Heart left ventricle (tissue), 16 donors: ENCODE results near the gene DTNA. TPM values are rescaled to one million over a fixed set of nuclear protein-coding genes. Genes with fewer than 3 reads are reported as not detected.

Experiments used
- ATAC-seq, 4 donors: fragments of 200-7000 bp; cut with Tn5 transposase; one replicate each; pipeline ENCODE4 v1.9.1; 2020 to 2022; ENCODE audit warnings: moderate library complexity in 4 of 4, mild to moderate bottlenecking in 3 of 4, moderate number of reproducible peaks in 1 of 4
- DNase-seq, 5 donors: peaks; one replicate each; pipeline ENCODE4 v3.0.0-alpha.2; 2020
- H3K27ac ChIP-seq, 12 donors: fragments of 200-600 bp; sonication (generic) in 4 of 12; one replicate each; pipeline versions ENCODE4 v1.5.0 to v1.8.0; 2016 to 2022; ENCODE audit warnings: mild to moderate bottlenecking in 2 of 12
- H3K27me3 ChIP-seq, 9 donors: fragments of 200-600 bp; sonication (generic) in 2 of 9; one replicate each; pipeline versions ENCODE4 v1.5.1 to v1.8.0; 2016 to 2022; ENCODE audit warnings: mild to moderate bottlenecking in 3 of 9
- H3K36me3 ChIP-seq, 9 donors: fragments of 200-600 bp; sonication (generic) in 2 of 9; one replicate each; pipeline versions ENCODE4 v1.5.0 to v1.8.0; 2018 to 2022; ENCODE audit warnings: mild to moderate bottlenecking in 2 of 9
- H3K4me1 ChIP-seq, 12 donors: fragments of 200-600 bp; sonication (generic) in 4 of 12; one replicate each; pipeline versions ENCODE4 v1.5.0 to v1.8.0; 2016 to 2022; ENCODE audit warnings: mild to moderate bottlenecking in 3 of 12
- H3K4me3 ChIP-seq, 12 donors: fragments of 200-600 bp; sonication (generic) in 4 of 12; one replicate each; pipeline versions ENCODE4 v1.5.0 to v1.8.0; 2017 to 2022; ENCODE audit warnings: mild to moderate bottlenecking in 9 of 12, moderate library complexity in 4 of 12
- H3K9me3 ChIP-seq, 12 donors: fragments of 200-600 bp; sonication (generic) in 4 of 12; one replicate each; pipeline versions ENCODE4 v1.5.0 to v1.8.0; 2016 to 2022; ENCODE audit warnings: mild to moderate bottlenecking in 1 of 12
- POLR2A ChIP-seq, 2 donors: fragments of 450-650 bp; IDR thresholded peaks; one replicate each; pipeline ENCODE4 v1.6.1; 2017; ENCODE audit warnings: antibody characterized with exemption in 2 of 2, mild to moderate bottlenecking in 2 of 2, moderate library complexity in 2 of 2
- WGBS, 4 donors: extraction: QIAGEN DNeasy Blood & Tissue Kit in 2 of 4; methylation state at CpG; one replicate each; pipeline versions ENCODE4 v1.1.5 to v1.1.7; 2013 to 2018; 5-methylcytosine and 5-hydroxymethylcytosine counted together
- intact Hi-C, 10 donors: fragments of 100-400 bp; cut with DNase I; formaldehyde crosslinking; loops; one replicate each; pipeline versions ENCODE4 v1.11.1 to v1.14.2; 2022
- polyA plus RNA-seq, 2 donors: library from polyadenylated mRNA; stranded (reverse); fragments of 200-250 nt; gene quantifications; one replicate each; pipeline ENCODE4 v1.2.3, GENCODE V29; 2013
- total RNA-seq, 9 donors: library from RNA; depleted of rRNA in 2 of 9; stranded (reverse); fragments of >200 nt in 2 of 9; fragmentation: NEBNext Ultra II Directional in 3 of 9; extraction: Animal tissue kit (Norgen Biotek cat#: 25700) in 3 of 9; gene quantifications; one replicate each; pipeline versions ENCODE4 v1.1.0 to v1.2.4, GENCODE V29; 2016 to 2023
- TF ChIP-seq, protein P1 (sequence below), 12 donors: fragments of 200-600 bp; sonication (generic) in 4 of 12; IDR thresholded peaks; one replicate each; pipeline versions ENCODE4 v1.5.0 to v1.8.0; 2018 to 2022; ENCODE audit warnings: antibody characterized with exemption in 12 of 12, mild to moderate bottlenecking in 5 of 12
- donor health status: ischemic (EF 13 %, LVEDD 7.1; RV severe dilation, severe dysfunction).
- donor health status: healthy with polysubstance abuse.
- donor health status: DM: no; HTN: yes; CAD: no.
- donor health status: DM: no; HTN: no; CAD: no.
- donor health status: ischemic (EF 25% LVEDD 6.9; RV normal size, moderate dysfunction).
- donor health status: ischemic (EF 25% LVEDD 5.7; RV mildly dilated, moderate dysfunction).
- donor health status: healthy.
- donor health status: DM: yes; HTN: yes; CAD: no.
- donor health status: ischemic (EF 35%, LVEDD 5.7; RV mildly dilated, moderate dysfunction).
- donor health status: nonischemic (EF 11% LVEDD 7.7; RV severe dilation, severe dysfunction).
- donor health status: DM: yes; HTN: yes; CAD: no.
- donor health status: PGD.
- donor health status: ischemic (EF 29% LVEDD 5.4; RV normal size, mild dysfunction).
- donor health status: nonischemic (EF 23%, LVEDD 6.1; RV moderate dilation, normal function).

DTNA gene
- total and polyA plus RNA-seq, 11 donors = 92.6 to 220 (median 181) TPM

DNA sequence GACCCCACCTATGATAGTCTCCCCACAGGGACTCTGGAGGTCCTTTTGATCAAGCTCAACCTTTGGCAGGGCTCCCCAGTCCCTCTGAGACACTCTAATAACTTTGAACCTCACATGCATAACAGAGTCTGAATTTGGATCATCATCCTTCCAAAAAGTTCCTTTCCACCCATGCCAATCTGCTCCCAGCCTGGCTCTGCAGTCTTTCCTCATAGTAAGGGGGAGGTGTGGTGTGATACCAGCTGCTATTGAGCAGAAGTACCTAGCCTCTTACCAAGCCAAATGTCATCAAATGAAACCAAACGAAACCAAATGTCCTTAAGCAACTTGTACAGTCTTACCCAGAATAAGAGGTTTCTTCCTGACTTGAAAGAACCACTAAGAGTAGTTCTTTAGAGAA is 36.5 kb downstream of the DTNA start:
- H3K9me3 ChIP-seq = peaks cover 0 to 4% (median 0%) of the 10 kb centered on the region in 12 donors
- H3K27ac ChIP-seq = no peak overlapping the region

DNA sequence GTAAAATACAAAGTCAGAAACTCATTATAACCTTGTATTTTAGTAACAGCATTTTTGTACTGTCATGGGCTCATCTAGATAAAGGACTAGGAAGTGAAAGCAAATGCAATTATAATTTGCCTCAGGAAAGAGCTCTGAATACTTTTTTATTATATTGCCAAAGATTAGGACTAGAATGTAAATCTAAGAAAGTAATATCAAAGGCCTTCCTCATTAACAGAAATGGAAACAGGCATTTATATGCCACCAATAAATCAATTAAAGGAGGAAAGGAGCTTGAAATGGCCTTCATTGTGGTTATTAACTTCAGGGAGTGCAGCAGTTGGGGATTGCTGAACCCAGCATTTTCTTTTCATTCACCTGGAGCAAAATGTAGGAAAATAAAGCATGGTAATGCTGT is 39.6 kb downstream of the DTNA start:
- intact Hi-C loops = no loop called here
- ATAC-seq = no peak
- peaks cover 0 to 4% (median 0%) of the 10 kb centered on the region in 12 donors for H3K9me3 ChIP-seq
- no peak overlapping the region for H3K4me3 ChIP-seq
- H3K27ac ChIP-seq = peak overlapping the region in 1 of 12 donors; percentile 22
- DNase-seq = no peak
- no peaks in the 10 kb centered on the region for H3K27me3 ChIP-seq
- no peaks in the 10 kb centered on the region for H3K36me3 ChIP-seq
- no peak for TF ChIP-seq POLR2A (IDR thresholded peaks at IDR 0.05)
- TF ChIP-seq, protein P1, sequence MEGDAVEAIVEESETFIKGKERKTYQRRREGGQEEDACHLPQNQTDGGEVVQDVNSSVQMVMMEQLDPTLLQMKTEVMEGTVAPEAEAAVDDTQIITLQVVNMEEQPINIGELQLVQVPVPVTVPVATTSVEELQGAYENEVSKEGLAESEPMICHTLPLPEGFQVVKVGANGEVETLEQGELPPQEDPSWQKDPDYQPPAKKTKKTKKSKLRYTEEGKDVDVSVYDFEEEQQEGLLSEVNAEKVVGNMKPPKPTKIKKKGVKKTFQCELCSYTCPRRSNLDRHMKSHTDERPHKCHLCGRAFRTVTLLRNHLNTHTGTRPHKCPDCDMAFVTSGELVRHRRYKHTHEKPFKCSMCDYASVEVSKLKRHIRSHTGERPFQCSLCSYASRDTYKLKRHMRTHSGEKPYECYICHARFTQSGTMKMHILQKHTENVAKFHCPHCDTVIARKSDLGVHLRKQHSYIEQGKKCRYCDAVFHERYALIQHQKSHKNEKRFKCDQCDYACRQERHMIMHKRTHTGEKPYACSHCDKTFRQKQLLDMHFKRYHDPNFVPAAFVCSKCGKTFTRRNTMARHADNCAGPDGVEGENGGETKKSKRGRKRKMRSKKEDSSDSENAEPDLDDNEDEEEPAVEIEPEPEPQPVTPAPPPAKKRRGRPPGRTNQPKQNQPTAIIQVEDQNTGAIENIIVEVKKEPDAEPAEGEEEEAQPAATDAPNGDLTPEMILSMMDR (IDR thresholded peaks at IDR 0.05) = no peak
- peaks cover 0 to 11% (median 0%) of the 10 kb centered on the region in 12 donors for H3K4me1 ChIP-seq

More for the DNA sequence above, 36.5 kb downstream of the DTNA start:
- TF ChIP-seq, protein P1 (IDR thresholded peaks at IDR 0.05) = no peak
- no peak for TF ChIP-seq POLR2A (IDR thresholded peaks at IDR 0.05)
- no peak overlapping the region for H3K4me3 ChIP-seq
- ATAC-seq (peak in 3 of 4 donors; percentile 39 to 70 (median 48)), DNase-seq (no peak)
- H3K36me3 ChIP-seq = no peaks in the 10 kb centered on the region
- intact Hi-C loops = no loop called here
- H3K4me1 ChIP-seq = peaks cover 0 to 34% (median 10%) of the 10 kb centered on the region in 12 donors
- 32 to 67% (median 48%) methylated on average over 1 of the region's 1 CpG for WGBS, 4 donors
- no peaks in the 10 kb centered on the region for H3K27me3 ChIP-seq

DNA sequence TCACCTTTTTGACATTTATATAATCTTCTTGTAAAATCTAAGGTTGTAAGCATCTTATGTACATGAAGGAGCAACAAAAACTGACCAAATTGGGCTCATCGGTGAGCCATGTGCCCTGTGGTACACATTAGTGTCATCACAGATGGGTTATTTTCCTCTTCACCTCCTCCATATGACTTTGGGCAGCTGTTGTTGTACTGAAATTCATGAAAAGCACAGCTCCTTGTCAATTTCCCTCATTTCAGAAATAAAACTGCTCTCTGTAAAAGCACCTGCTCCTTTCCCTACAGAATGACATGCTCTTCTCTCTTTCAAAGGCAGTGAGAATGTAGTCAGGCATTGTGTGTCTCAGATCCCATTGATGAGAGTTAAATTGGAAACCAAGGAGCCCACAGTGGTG is 42.0 kb downstream of the DTNA start:
- intact Hi-C loops = no loop called here
- H3K9me3 ChIP-seq = peaks cover 0 to 4% (median 0%) of the 10 kb centered on the region in 12 donors
- no peaks in the 10 kb centered on the region for H3K27me3 ChIP-seq
- ATAC-seq = no peak
- no peak overlapping the region for H3K27ac ChIP-seq
- H3K4me3 ChIP-seq = no peak overlapping the region
- TF ChIP-seq POLR2A (IDR thresholded peaks at IDR 0.05) = no peak
- TF ChIP-seq, protein P1 (IDR thresholded peaks at IDR 0.05) = no peak
- no peak for DNase-seq
- H3K36me3 ChIP-seq = peaks cover 0 to 2% (median 0%) of the 10 kb centered on the region in 9 donors
- 92 to 97% (median 93%) methylated on average over 1 of the region's 1 CpG for WGBS, 4 donors
- H3K4me1 ChIP-seq = peaks cover 0 to 6% (median 0%) of the 10 kb centered on the region in 12 donors

DNA sequence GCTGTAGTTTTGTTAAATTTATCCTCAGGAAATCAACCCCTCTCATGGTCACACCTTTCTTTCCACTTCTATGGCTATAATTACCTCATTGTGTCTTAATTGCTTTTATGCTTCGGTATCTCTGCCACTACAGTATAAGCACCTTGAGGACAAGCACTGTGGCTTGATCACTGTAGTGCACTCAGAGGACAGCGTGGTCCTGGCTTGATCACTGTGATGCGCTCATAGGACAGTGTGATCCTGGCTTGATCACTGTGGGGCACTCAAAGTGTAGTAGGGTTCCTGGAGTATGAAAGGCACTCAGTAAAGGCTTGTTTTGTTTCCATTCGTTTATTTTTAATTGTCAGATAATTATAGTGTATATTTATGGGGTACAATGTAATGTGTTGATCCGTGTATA is 44.2 kb downstream of the DTNA start:
- H3K4me1 ChIP-seq = peaks cover 0 to 6% (median 0%) of the 10 kb centered on the region in 12 donors
- peaks cover 0 to 5% (median 0%) of the 10 kb centered on the region in 9 donors for H3K36me3 ChIP-seq
- H3K9me3 ChIP-seq = no peaks in the 10 kb centered on the region
- H3K27me3 ChIP-seq = no peaks in the 10 kb centered on the region
- no peak overlapping the region for H3K27ac ChIP-seq
- intact Hi-C loops = no loop called here
- 70 to 82% (median 79%) methylated on average over 5 of the region's 5 CpGs for WGBS, 4 donors
- ATAC-seq (peak in 3 of 4 donors; percentile 54 to 65 (median 64)), DNase-seq (no peak)
- TF ChIP-seq, protein P1 (IDR thresholded peaks at IDR 0.05) = no peak
- no peak for TF ChIP-seq POLR2A (IDR thresholded peaks at IDR 0.05)
- no peak overlapping the region for H3K4me3 ChIP-seq
